CD4-positive, alpha-beta T cell treated with Interleukin-4 for 1 hour (primary cell): ENCODE measurements around the gene HLA-DRB5.
A peak's percentile ranks its signal among the peaks of the same experiment; 100 is the strongest.
"Not testable (repeated sequence)": the region's sequence is repeated elsewhere in the genome, so short reads cannot be mapped to it uniquely, and the experiment has no call there.

Experiments
- DNase-seq, 2 donors: peaks; one replicate each; pipeline ENCODE4 v3.0.0-alpha.2; 2020 to 2022

The HLA-DRB5 gene

GRCh38 chr6:32501016-32501415 is 29.1 kb downstream of the HLA-DRB5 start:
- DNase-seq = no peak

GRCh38 chr6:32492351-32492750 is 37.7 kb downstream of the HLA-DRB5 start:
- DNase-seq = no peak

- DNase-seq = no peak
Measured at GRCh38 chr6:32491700-32492099, 38.4 kb downstream of the HLA-DRB5 start.

- DNase-seq = no peak
Measured at GRCh38 chr6:32488083-32488482, 42.0 kb downstream of the HLA-DRB5 start.

GRCh38 chr6:32484614-32484998 is 45.5 kb downstream of the HLA-DRB5 start:
- DNase-seq = no peak

GRCh38 chr6:32483968-32484613 is 46.0 kb downstream of the HLA-DRB5 start:
- no peak for DNase-seq

- DNase-seq = no peak
Measured at GRCh38 chr6:32475392-32476206, 54.5 kb downstream of the HLA-DRB5 start.

- DNase-seq = peak; percentile 38 to 58
Measured at GRCh38 chr6:32473376-32474348, 56.4 kb downstream of the HLA-DRB5 start.

- peak in 1 of 2 donors; percentile 14 for DNase-seq
Measured at GRCh38 chr6:32472781-32473375, 57.2 kb downstream of the HLA-DRB5 start.

GRCh38 chr6:32467743-32468503 is 62.2 kb downstream of the HLA-DRB5 start:
- not testable (repeated sequence) for DNase-seq
